Mesothelial cell of epicardium (in vitro differentiated cells): ENCODE data around the gene TSHR. TPM values are rescaled to one million over a fixed set of nuclear protein-coding genes. Genes with fewer than 3 reads are reported as not detected.

Experiments used
- DNase-seq, 2 experiments: peaks; one replicate each; pipeline ENCODE4 v3.0.0; 2021; ENCODE audit warnings: low spot score in 2 of 2; ENCODE audit not compliant: unreplicated experiment in 2 of 2
- H3K27ac Mint-ChIP-seq: 2 replicates; pipeline ENCODE4 v1.8.0; 2021; ENCODE audit warnings: mixed read lengths
- H3K27me3 Mint-ChIP-seq: 2 replicates; pipeline ENCODE4 v1.8.0; 2021; ENCODE audit warnings: low read depth, mixed read lengths
- H3K36me3 Mint-ChIP-seq: 2 replicates; pipeline ENCODE4 v1.8.0; 2021; ENCODE audit warnings: mixed read lengths
- H3K4me1 Mint-ChIP-seq: 2 replicates; pipeline ENCODE4 v1.8.0; 2021; ENCODE audit warnings: mixed read lengths
- H3K4me3 Mint-ChIP-seq: 2 replicates; pipeline ENCODE4 v1.8.0; 2021; ENCODE audit warnings: mild to moderate bottlenecking, moderate library complexity, mixed read lengths
- H3K9me3 Mint-ChIP-seq: 2 replicates; pipeline ENCODE4 v1.8.0; 2021; ENCODE audit warnings: mixed read lengths
- CTCF ChIP-seq: fragments of 200-600 bp; sonication (generic); IDR thresholded peaks from one replicate; pipeline ENCODE4 v1.5.0; 2021; ENCODE audit warnings: antibody characterized with exemption; ENCODE audit not compliant: unreplicated experiment
- total RNA-seq: library from RNA; stranded (reverse); gene quantifications from 3 replicates; pipeline ENCODE4 v1.2.1, GENCODE V29; 2021

Gene TSHR
- total RNA-seq, 1 donor from 2014 or later, result not detected

GRCh38 chr14:80977221-80977620 is 21.8 kb downstream of the TSHR start:
- Mint-ChIP-seq H3K36me3 (no peaks in the 10 kb centered on the region), H3K4me1 (peaks cover 4% of the 10 kb centered on the region), H3K9me3 (no peaks in the 10 kb centered on the region), H3K4me3 (no peak overlapping the region), H3K27me3 (peaks cover 14% of the 10 kb centered on the region), H3K27ac (no peak overlapping the region)
- DNase-seq, result no peak
- no peak for TF ChIP-seq CTCF

GRCh38 chr14:80978403-80978802 is 23.0 kb downstream of the TSHR start:
- Mint-ChIP-seq H3K4me3 (no peak overlapping the region), H3K9me3 (no peaks in the 10 kb centered on the region)

GRCh38 chr14:80979951-80980350 is 24.5 kb downstream of the TSHR start:
- H3K4me3 Mint-ChIP-seq, result no peak overlapping the region
- DNase-seq, result no peak
- TF ChIP-seq CTCF, result no peak
- peaks cover 6% of the 10 kb centered on the region for H3K27me3 Mint-ChIP-seq
- no peaks in the 10 kb centered on the region for H3K9me3 Mint-ChIP-seq
- H3K4me1 Mint-ChIP-seq, result peaks cover 4% of the 10 kb centered on the region
- H3K36me3 Mint-ChIP-seq, result no peaks in the 10 kb centered on the region
- H3K27ac Mint-ChIP-seq, result no peak overlapping the region

More at GRCh38 chr14:80978403-80978802, 23.0 kb downstream of the TSHR start:
- H3K4me1 Mint-ChIP-seq, result peaks cover 4% of the 10 kb centered on the region
- DNase-seq, result no peak
- H3K36me3 Mint-ChIP-seq, result no peaks in the 10 kb centered on the region
- no peak overlapping the region for H3K27ac Mint-ChIP-seq
- peaks cover 13% of the 10 kb centered on the region for H3K27me3 Mint-ChIP-seq
- TF ChIP-seq CTCF, result no peak

- no peak overlapping the region for H3K27ac Mint-ChIP-seq
- no peaks in the 10 kb centered on the region for H3K36me3 Mint-ChIP-seq
- H3K4me3 Mint-ChIP-seq, result no peak overlapping the region
- peaks cover 7% of the 10 kb centered on the region for H3K27me3 Mint-ChIP-seq
- H3K9me3 Mint-ChIP-seq, result no peaks in the 10 kb centered on the region
- peaks cover 4% of the 10 kb centered on the region for H3K4me1 Mint-ChIP-seq
- no peak for DNase-seq
- TF ChIP-seq CTCF, result no peak
Observed at GRCh38 chr14:80981156-80981555, 25.7 kb downstream of the TSHR start.

- TF ChIP-seq CTCF, result no peak
- no peak for DNase-seq
- peaks cover 7% of the 10 kb centered on the region for H3K27me3 Mint-ChIP-seq
- H3K9me3 Mint-ChIP-seq, result no peaks in the 10 kb centered on the region
- no peaks in the 10 kb centered on the region for H3K4me1 Mint-ChIP-seq
- no peaks in the 10 kb centered on the region for H3K36me3 Mint-ChIP-seq
- H3K4me3 Mint-ChIP-seq, result no peak overlapping the region
- no peak overlapping the region for H3K27ac Mint-ChIP-seq
Observed at GRCh38 chr14:80981673-80982072, 26.3 kb downstream of the TSHR start.

GRCh38 chr14:80982711-80983110 is 27.3 kb downstream of the TSHR start:
- no peak for TF ChIP-seq CTCF
- no peak for DNase-seq
- no peaks in the 10 kb centered on the region for H3K4me1 Mint-ChIP-seq
- H3K27ac Mint-ChIP-seq, result no peak overlapping the region
- peaks cover 7% of the 10 kb centered on the region for H3K27me3 Mint-ChIP-seq
- H3K4me3 Mint-ChIP-seq, result no peak overlapping the region
- H3K9me3 Mint-ChIP-seq, result no peaks in the 10 kb centered on the region
- no peaks in the 10 kb centered on the region for H3K36me3 Mint-ChIP-seq
